Sigmoid colon (tissue), 3 donors: ENCODE measurements around the gene UBQLN4.

Source experiments
- CTCF ChIP-seq, 4 experiments: fragments of 450-650 bp in 3 of 4; fragments of 200-600 bp in 1 of 4; IDR thresholded peaks; one replicate each; pipeline ENCODE4 v1.5.1; 2016 to 2019; ENCODE audit warnings: antibody characterized with exemption in 4 of 4, mild to moderate bottlenecking in 3 of 4, moderate library complexity in 2 of 4
- POLR2A ChIP-seq, 2 donors: fragments of 450-650 bp; IDR thresholded peaks; one replicate each; pipeline ENCODE4 v1.6.1; 2016; ENCODE audit warnings: antibody characterized with exemption in 2 of 2, mild to moderate bottlenecking in 2 of 2, moderate library complexity in 2 of 2

- TF ChIP-seq CTCF (IDR thresholded peaks at IDR 0.05) (no peak), POLR2A (IDR thresholded peaks at IDR 0.05) (no peak)
Measured at GRCh38 chr1:156100205-156100995, 46.8 kb upstream of the UBQLN4 start.
